ENCODE results near the gene AK3. TPM values are rescaled to one million over a fixed set of nuclear protein-coding genes. Genes with fewer than 3 reads are reported as not detected.

AK3 gene
- total RNA-seq, 1 experiment from 2014 or later, result 41.5 TPM

Other genes with a start within 250 kb of the AK3 start
- 7.1 and 7.6 TPM in 2 replicates for gene PLPP6, start 78.9 kb downstream of the AK3 start, total RNA-seq (2021)
- 0.75 and 0.87 TPM in 2 replicates for gene SPATA6L, start 74.7 kb downstream of the AK3 start, total RNA-seq (2021)
- 17.6 and 19.0 TPM in 2 replicates for gene CDC37L1, start 61.6 kb downstream of the AK3 start, total RNA-seq (2021)
- 34.4 and 34.5 TPM in 2 replicates for gene RCL1, start 51.7 kb upstream of the AK3 start, total RNA-seq (2021)
- gene JAK2, start 244.1 kb upstream of the AK3 start, total RNA-seq (2021), result 3.4 and 4.0 TPM in 2 replicates